ENCODE measurements around the gene FAM171A1. TPM values are rescaled to one million over a fixed set of nuclear protein-coding genes. Genes with fewer than 3 reads are reported as not detected.
"Not testable (repeated sequence)": the region's sequence is repeated elsewhere in the genome, so short reads cannot be mapped to it uniquely, and the experiment has no call there.

Gene FAM171A1
- total and polyA plus RNA-seq, 7 donors: 4.3 to 29.0 (median 7.2) TPM

- H3K36me3 ChIP-seq: no peaks in the 10 kb centered on the region
- H3K4me3 ChIP-seq: no peak overlapping the region
- intact Hi-C loops (cut with DNase I): no loop called here
- 29 to 74% methylated on average over 4 of the region's 4 CpGs for WGBS, 2 donors
- H3K4me1 ChIP-seq: no peaks in the 10 kb centered on the region
- TF ChIP-seq, protein P1, sequence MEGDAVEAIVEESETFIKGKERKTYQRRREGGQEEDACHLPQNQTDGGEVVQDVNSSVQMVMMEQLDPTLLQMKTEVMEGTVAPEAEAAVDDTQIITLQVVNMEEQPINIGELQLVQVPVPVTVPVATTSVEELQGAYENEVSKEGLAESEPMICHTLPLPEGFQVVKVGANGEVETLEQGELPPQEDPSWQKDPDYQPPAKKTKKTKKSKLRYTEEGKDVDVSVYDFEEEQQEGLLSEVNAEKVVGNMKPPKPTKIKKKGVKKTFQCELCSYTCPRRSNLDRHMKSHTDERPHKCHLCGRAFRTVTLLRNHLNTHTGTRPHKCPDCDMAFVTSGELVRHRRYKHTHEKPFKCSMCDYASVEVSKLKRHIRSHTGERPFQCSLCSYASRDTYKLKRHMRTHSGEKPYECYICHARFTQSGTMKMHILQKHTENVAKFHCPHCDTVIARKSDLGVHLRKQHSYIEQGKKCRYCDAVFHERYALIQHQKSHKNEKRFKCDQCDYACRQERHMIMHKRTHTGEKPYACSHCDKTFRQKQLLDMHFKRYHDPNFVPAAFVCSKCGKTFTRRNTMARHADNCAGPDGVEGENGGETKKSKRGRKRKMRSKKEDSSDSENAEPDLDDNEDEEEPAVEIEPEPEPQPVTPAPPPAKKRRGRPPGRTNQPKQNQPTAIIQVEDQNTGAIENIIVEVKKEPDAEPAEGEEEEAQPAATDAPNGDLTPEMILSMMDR (IDR thresholded peaks at IDR 0.05): no peak
- no peak for TF ChIP-seq EP300 (IDR thresholded peaks at IDR 0.05)
- no peak for TF ChIP-seq POLR2AphosphoS5 (IDR thresholded peaks at IDR 0.05)
- TF ChIP-seq POLR2A (IDR thresholded peaks at IDR 0.05): no peak
- H3K9me3 ChIP-seq: no peaks in the 10 kb centered on the region
- no peaks in the 10 kb centered on the region for H3K27me3 ChIP-seq
- no peak for DNase-seq
- H3K27ac ChIP-seq: no peak overlapping the region
These were observed 39.9 kb upstream of the FAM171A1 start for GRCh38 chr10:15411010-15411409.

- H3K27ac ChIP-seq; intact Hi-C loops (cut with DNase I); H3K27me3 ChIP-seq; H3K36me3 ChIP-seq; H3K9me3 ChIP-seq; H3K4me3 ChIP-seq; H3K4me1 ChIP-seq; DNase-seq: not testable (repeated sequence)
- WGBS, 2 donors: 83 to 86% methylated on average over 2 of the region's 2 CpGs
These were observed 38.3 kb upstream of the FAM171A1 start for GRCh38 chr10:15409350-15409749.

DNA sequence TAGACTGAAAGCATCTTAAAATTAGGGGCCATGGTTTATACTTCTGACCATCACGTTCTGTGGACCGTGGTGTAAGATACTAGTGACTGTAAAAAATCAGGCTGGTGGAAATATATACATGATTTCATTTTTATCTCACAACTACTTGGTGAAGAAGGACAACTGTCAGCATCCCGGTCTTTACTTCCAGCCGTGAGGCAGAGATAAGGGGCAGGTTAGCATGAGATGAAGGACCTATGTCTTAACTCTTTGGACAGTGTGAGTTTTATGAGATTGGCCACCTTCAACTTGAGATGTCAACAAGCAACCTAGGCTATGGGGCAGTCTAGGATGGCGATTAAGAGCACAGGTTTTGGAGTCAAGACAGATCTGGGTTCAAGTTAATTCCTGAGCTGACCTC lies 37.5 kb upstream of the FAM171A1 start:
- H3K27me3 ChIP-seq: no peaks in the 10 kb centered on the region
- peaks cover 0 to 2% (median 0%) of the 10 kb centered on the region in 4 donors for H3K9me3 ChIP-seq
- TF ChIP-seq POLR2AphosphoS5 (IDR thresholded peaks at IDR 0.05) (no peak), EP300 (IDR thresholded peaks at IDR 0.05) (no peak), POLR2A (IDR thresholded peaks at IDR 0.05) (no peak)
- TF ChIP-seq, protein P1 (IDR thresholded peaks at IDR 0.05): no peak
- 89 to 95% methylated on average over 5 of the region's 5 CpGs for WGBS, 2 donors
- no peaks in the 10 kb centered on the region for H3K36me3 ChIP-seq
- H3K4me3 ChIP-seq: no peak overlapping the region
- DNase-seq: no peak
- no peaks in the 10 kb centered on the region for H3K4me1 ChIP-seq
- intact Hi-C loops (cut with DNase I): no loop called here
- H3K27ac ChIP-seq: no peak overlapping the region

GRCh38 chr10:15405319-15405718 lies 34.2 kb upstream of the FAM171A1 start:
- Histone ChIP-seq H3K9me3 (peaks cover 0 to 2% (median 0%) of the 10 kb centered on the region in 4 donors), H3K4me1 (no peaks in the 10 kb centered on the region), H3K27ac (no peak overlapping the region), H3K4me3 (no peak overlapping the region), H3K27me3 (no peaks in the 10 kb centered on the region), H3K36me3 (no peaks in the 10 kb centered on the region)
- no peak for DNase-seq
- TF ChIP-seq, protein P1 (IDR thresholded peaks at IDR 0.05): no peak
- TF ChIP-seq POLR2A (IDR thresholded peaks at IDR 0.05) (no peak), POLR2AphosphoS5 (IDR thresholded peaks at IDR 0.05) (no peak), EP300 (IDR thresholded peaks at IDR 0.05) (no peak)
- WGBS, 2 donors: 93 to 97% methylated on average over 3 of the region's 3 CpGs
- intact Hi-C loops (cut with DNase I): no loop called here

- intact Hi-C loops (cut with DNase I): no loop called here
- no peak overlapping the region for H3K27ac ChIP-seq
- DNase-seq: no peak
- peaks cover 0 to 2% (median 0%) of the 10 kb centered on the region in 4 donors for H3K9me3 ChIP-seq
- TF ChIP-seq, protein P1 (IDR thresholded peaks at IDR 0.05): no peak
- no peak for TF ChIP-seq EP300 (IDR thresholded peaks at IDR 0.05)
- no peak for TF ChIP-seq POLR2AphosphoS5 (IDR thresholded peaks at IDR 0.05)
- no peak for TF ChIP-seq POLR2A (IDR thresholded peaks at IDR 0.05)
- H3K4me1 ChIP-seq: no peaks in the 10 kb centered on the region
- no peaks in the 10 kb centered on the region for H3K36me3 ChIP-seq
- H3K27me3 ChIP-seq: no peaks in the 10 kb centered on the region
- H3K4me3 ChIP-seq: no peak overlapping the region
These were observed 30.3 kb upstream of the FAM171A1 start for GRCh38 chr10:15401382-15401781.

- H3K36me3 ChIP-seq; H3K4me1 ChIP-seq; intact Hi-C loops (cut with DNase I); H3K4me3 ChIP-seq; H3K27me3 ChIP-seq; DNase-seq; H3K27ac ChIP-seq; H3K9me3 ChIP-seq: not testable (repeated sequence)
These were observed 29.4 kb upstream of the FAM171A1 start for GRCh38 chr10:15400461-15400860.
